ENCODE data around the gene SLC25A10.

DNA sequence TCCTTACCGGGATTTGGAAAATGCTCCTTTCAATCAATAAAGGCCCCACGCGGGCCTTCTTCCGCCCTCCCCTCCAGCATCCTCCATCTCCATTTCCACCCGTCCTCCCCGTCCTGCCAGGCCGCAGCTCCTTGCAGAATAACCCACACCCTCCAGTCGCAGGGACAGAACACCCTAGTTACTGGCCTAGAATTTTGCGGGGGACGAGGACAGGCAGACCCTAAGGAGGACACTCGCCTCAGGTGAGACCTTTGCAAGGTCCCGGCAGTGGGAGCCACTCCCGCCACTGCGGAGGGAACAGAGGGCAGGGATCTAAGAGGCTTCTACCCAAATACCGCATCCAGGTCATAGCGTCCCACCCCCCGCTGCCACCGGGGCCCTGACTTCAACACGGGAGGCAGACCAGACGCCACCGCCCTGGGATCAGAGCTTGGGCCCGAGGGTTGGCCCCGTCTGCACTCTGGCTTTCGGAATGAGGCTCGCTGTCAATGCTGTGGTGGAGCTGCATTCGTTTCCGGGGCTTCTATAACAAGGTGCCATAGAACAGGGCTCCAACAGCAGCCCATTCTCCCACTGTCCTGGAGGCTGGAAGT lies 26.8 kb downstream of the SLC25A10 start:
- TF ChIP-seq SUZ12 (IDR thresholded peaks at IDR 0.05; ENCODE audit: extremely low read depth, insufficient read depth, insufficient read length): no peak
- TF ChIP-seq ZNF274 (IDR thresholded peaks at IDR 0.05; ENCODE audit: low read depth, low read length): no peak

All from NT2/D1 (cell line).